PC-9 (cell line): ENCODE data around the gene MORF4L1. TPM values are rescaled to one million over a fixed set of nuclear protein-coding genes. Genes with fewer than 3 reads are reported as not detected.

Source experiments
- BruUV-seq: library from RNA; stranded (reverse); fragments of 400-500 nt; replicated peaks from 2 replicates; lab custom pipeline; 2021; lab: Mats Ljungman, UMichigan
- CTCF ChIA-PET: fragments of 300-600 bp; sonication (Branson Sonifier 250); formaldehyde crosslinking; loops from one replicate; lab custom pipeline; 2022; ENCODE audit warnings: antibody characterized with exemption; lab: Charles Lee
- POLR2A ChIA-PET: fragments of 300-600 bp; sonication (Branson Sonifier 250); formaldehyde crosslinking; loops from one replicate; lab custom pipeline; 2022; ENCODE audit warnings: antibody characterized with exemption; ENCODE audit not compliant: unreplicated experiment; lab: Charles Lee
- DNase-seq, 2 experiments: peaks; one replicate each; pipeline versions ENCODE4 v3.0.0 to v3.0.0-alpha.2; 2015 to 2022; ENCODE audit warnings: mixed read lengths in 1 of 2
- H2AFZ ChIP-seq: fragments of 200-600 bp; sonication (generic); 2 replicates; pipeline ENCODE4 v1.8.1; 2017; ENCODE audit warnings: antibody characterized with exemption
- H3F3A ChIP-seq: fragments of 200-600 bp; sonication (generic); 2 replicates; pipeline ENCODE4 v1.8.1; 2017; ENCODE audit warnings: antibody characterized with exemption, mild to moderate bottlenecking, low read depth; ENCODE audit not compliant: insufficient read depth
- H3K27ac ChIP-seq: fragments of 200-600 bp; sonication (generic); 2 replicates; pipeline ENCODE4 v1.6.1; 2016; ENCODE audit warnings: mixed run types
- H3K27me3 ChIP-seq: fragments of 200-600 bp; sonication (generic); 2 replicates; pipeline ENCODE4 v1.6.1; 2016; ENCODE audit warnings: low read depth, mixed run types; ENCODE audit not compliant: insufficient read depth
- H3K36me3 ChIP-seq: fragments of 200-600 bp; sonication (generic); 2 replicates; pipeline ENCODE4 v1.6.1; 2016; ENCODE audit warnings: low read depth, mixed run types
- H3K4me1 ChIP-seq: fragments of 200-600 bp; sonication (generic); replicated peaks from 2 replicates; pipeline ENCODE4 v1.6.1; 2016; ENCODE audit warnings: mixed run types; ENCODE audit not compliant: insufficient read depth
- H3K4me2 ChIP-seq: fragments of 200-600 bp; sonication (generic); 2 replicates; pipeline ENCODE4 v1.6.1; 2017; ENCODE audit warnings: mixed run types
- H3K4me3 ChIP-seq: fragments of 200-600 bp; sonication (generic); 2 replicates; pipeline ENCODE4 v1.6.1; 2016; ENCODE audit warnings: mixed run types
- H3K79me2 ChIP-seq: fragments of 200-600 bp; sonication (generic); 2 replicates; pipeline ENCODE4 v1.6.1; 2017; ENCODE audit warnings: low read depth, mixed run types
- H3K9me2 ChIP-seq: fragments of 200-600 bp; sonication (generic); 2 replicates; pipeline ENCODE4 v1.8.1; 2017; ENCODE audit warnings: mild to moderate bottlenecking; ENCODE audit not compliant: insufficient read depth
- H3K9me3 ChIP-seq: fragments of 200-600 bp; sonication (generic); 2 replicates; pipeline ENCODE4 v1.8.1; 2016; ENCODE audit warnings: low read depth; ENCODE audit not compliant: insufficient read depth
- H4K20me1 ChIP-seq: fragments of 200-600 bp; sonication (generic); 2 replicates; pipeline ENCODE4 v1.8.1; 2017; ENCODE audit not compliant: insufficient read depth
- EZH2 ChIP-seq: fragments of 200-600 bp; sonication (generic); IDR thresholded peaks from 2 replicates; pipeline ENCODE4 v1.8.0; 2017; ENCODE audit warnings: antibody characterized with exemption, low read depth
- intact Hi-C: fragments of 100-400 bp; cut with micrococcal nuclease; formaldehyde crosslinking; loops from one replicate; pipeline ENCODE4 v1.10.0; 2022; ENCODE audit not compliant: unreplicated experiment
- total RNA-seq: library from RNA; stranded (reverse); gene quantifications from 2 replicates; pipeline ENCODE4 v1.2.3, GENCODE V29; 2021
- TF ChIP-seq, protein P1 (sequence below): fragments of 200-600 bp; sonication (generic); conservative IDR thresholded peaks from 2 replicates; pipeline ENCODE4 v1.6.1; 2017; ENCODE audit warnings: mixed run types, antibody characterized with exemption, mild to moderate bottlenecking, moderate library complexity

Gene MORF4L1
- total RNA-seq, 1 experiment from 2014 or later: 282 TPM

GRCh38 chr15:78931439-78932257, 59.0 kb downstream of the MORF4L1 start:
- H3K9me2 ChIP-seq: no peaks in the 10 kb centered on the region
- no peaks in the 10 kb centered on the region for H3K79me2 ChIP-seq
- H3K36me3 ChIP-seq: no peaks in the 10 kb centered on the region
- peaks cover 28% of the 10 kb centered on the region for H3F3A ChIP-seq
- no peak overlapping the region for H3K4me3 ChIP-seq
- peak overlapping the region; percentile 71 for H3K27ac ChIP-seq
- TF ChIP-seq, protein P1, sequence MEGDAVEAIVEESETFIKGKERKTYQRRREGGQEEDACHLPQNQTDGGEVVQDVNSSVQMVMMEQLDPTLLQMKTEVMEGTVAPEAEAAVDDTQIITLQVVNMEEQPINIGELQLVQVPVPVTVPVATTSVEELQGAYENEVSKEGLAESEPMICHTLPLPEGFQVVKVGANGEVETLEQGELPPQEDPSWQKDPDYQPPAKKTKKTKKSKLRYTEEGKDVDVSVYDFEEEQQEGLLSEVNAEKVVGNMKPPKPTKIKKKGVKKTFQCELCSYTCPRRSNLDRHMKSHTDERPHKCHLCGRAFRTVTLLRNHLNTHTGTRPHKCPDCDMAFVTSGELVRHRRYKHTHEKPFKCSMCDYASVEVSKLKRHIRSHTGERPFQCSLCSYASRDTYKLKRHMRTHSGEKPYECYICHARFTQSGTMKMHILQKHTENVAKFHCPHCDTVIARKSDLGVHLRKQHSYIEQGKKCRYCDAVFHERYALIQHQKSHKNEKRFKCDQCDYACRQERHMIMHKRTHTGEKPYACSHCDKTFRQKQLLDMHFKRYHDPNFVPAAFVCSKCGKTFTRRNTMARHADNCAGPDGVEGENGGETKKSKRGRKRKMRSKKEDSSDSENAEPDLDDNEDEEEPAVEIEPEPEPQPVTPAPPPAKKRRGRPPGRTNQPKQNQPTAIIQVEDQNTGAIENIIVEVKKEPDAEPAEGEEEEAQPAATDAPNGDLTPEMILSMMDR: no peak
- no peak for TF ChIP-seq EZH2
- POLR2A ChIA-PET: interaction anchor here (0.8 kb wide), 1 partner anchor 72 kb away, joined by 6 read pairs; no protein-coding TSS in a partner anchor
- H3K9me3 ChIP-seq: no peaks in the 10 kb centered on the region
- H2AFZ ChIP-seq: no peak overlapping the region
- H3K4me2 ChIP-seq: peak overlapping the region; percentile 37; the same call in 1 of the 2 replicates
- DNase-seq: no peak
- H3K4me1 ChIP-seq: peaks cover 22% of the 10 kb centered on the region
- CTCF ChIA-PET: interaction anchor here (1.1 to 1.5 kb wide), 2 partner anchors 48 to 253 kb away, joined by 3 to 8 read pairs; no protein-coding TSS in a partner anchor
- no peaks in the 10 kb centered on the region for H3K27me3 ChIP-seq
- no peaks in the 10 kb centered on the region for H4K20me1 ChIP-seq
- no TSS peak for BruUV-seq
- intact Hi-C loops: loop anchor here (1.0 to 2.0 kb wide), 3 partner anchors 13 to 239 kb away; partner anchors contain the start of gene CTSH

DNA sequence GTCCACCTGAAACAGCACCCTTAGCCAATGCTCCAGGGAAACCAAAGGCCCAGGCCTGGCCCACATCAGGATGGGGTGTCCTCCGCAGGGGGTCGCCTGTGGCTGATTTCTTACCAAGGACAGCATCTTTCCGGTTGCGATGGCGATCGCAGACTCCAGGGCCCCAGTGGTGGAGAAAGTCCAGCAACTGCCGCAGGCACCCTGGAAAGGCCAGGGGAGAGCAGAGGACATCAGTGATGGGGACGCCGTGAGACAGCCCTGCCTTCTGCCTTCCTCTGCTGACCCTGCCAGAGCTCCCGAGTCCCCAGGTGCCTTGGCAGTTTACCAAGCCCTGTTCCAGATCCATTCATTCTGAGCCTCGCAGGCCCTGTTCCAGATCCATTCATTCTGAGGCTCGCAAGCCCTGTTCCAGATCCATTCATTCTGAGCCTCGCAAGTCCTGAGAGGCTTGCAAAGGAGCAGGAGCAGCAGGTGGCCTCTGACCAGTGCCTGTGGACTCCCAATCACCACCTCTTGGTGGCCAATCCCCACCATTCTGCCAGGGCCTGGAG, 59.6 kb downstream of the MORF4L1 start:
- no peak for DNase-seq
- no peaks in the 10 kb centered on the region for H3K9me3 ChIP-seq
- H3K4me2 ChIP-seq: no peak overlapping the region
- no peak overlapping the region for H3K4me3 ChIP-seq
- no peaks in the 10 kb centered on the region for H3K27me3 ChIP-seq
- TF ChIP-seq EZH2: no peak
- TF ChIP-seq, protein P1: no peak
- H3K9me2 ChIP-seq: no peaks in the 10 kb centered on the region
- no peaks in the 10 kb centered on the region for H3K79me2 ChIP-seq
- H4K20me1 ChIP-seq: no peaks in the 10 kb centered on the region
- peaks cover 22% of the 10 kb centered on the region for H3K4me1 ChIP-seq
- no TSS peak for BruUV-seq
- ChIA-PET CTCF (no interaction called here), POLR2A (no interaction called here)
- H3K36me3 ChIP-seq: no peaks in the 10 kb centered on the region
- intact Hi-C loops: no loop called here
- H3K27ac ChIP-seq: no peak overlapping the region
- peaks cover 28% of the 10 kb centered on the region for H3F3A ChIP-seq
- H2AFZ ChIP-seq: no peak overlapping the region

DNA sequence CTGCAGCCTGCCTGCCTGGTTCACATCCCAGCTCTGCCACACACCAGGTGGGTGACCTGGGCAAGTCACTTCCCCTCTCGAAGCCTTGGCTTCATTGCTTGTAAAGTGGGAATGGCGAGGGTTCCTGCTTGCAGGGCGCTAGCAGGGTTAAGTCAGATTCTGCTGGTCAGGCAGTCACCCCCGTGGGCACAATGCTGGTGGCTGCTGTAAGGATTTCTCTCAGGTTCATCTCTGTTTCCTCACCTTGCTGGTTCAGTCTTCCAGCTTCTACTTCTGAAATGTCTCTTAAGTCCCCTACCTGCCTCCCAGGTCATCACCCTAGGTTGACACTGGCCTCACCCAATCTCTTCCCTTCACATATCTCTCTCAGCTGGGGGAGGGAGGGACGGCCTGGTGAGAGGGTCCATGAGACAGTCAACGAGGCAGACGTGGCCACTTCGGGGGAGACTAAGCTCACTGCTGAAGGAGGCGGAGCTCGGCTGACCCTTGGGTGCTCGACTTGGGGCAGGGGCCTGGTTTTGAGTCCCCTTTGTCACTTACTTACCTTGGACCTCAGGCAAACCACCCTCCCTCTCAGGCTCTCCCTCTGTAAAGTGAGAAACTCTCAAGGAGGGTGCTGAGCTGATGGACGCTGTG, 60.6 kb downstream of the MORF4L1 start:
- ChIA-PET POLR2A (no interaction called here), CTCF (no interaction called here)
- no peaks in the 10 kb centered on the region for H4K20me1 ChIP-seq
- no peaks in the 10 kb centered on the region for H3K79me2 ChIP-seq
- no peak overlapping the region for H3K4me3 ChIP-seq
- no TSS peak for BruUV-seq
- H3K4me2 ChIP-seq: no peak overlapping the region
- intact Hi-C loops: no loop called here
- no peak for TF ChIP-seq EZH2
- TF ChIP-seq, protein P1: no peak
- H3K27ac ChIP-seq: no peak overlapping the region
- H2AFZ ChIP-seq: no peak overlapping the region
- H3K4me1 ChIP-seq: peaks cover 22% of the 10 kb centered on the region
- H3F3A ChIP-seq: peaks cover 28% of the 10 kb centered on the region
- H3K27me3 ChIP-seq: no peaks in the 10 kb centered on the region
- H3K9me2 ChIP-seq: no peaks in the 10 kb centered on the region
- no peak for DNase-seq
- no peaks in the 10 kb centered on the region for H3K9me3 ChIP-seq
- H3K36me3 ChIP-seq: no peaks in the 10 kb centered on the region
